GM12873 (cell line): ENCODE results near the gene VIPR2.

Experiments
- TF ChIP-seq, protein P1 (sequence below): IDR thresholded peaks from 2 replicates; pipeline ENCODE4 v1.5.1; 2012; ENCODE audit warnings: low read depth, mild to moderate bottlenecking, moderate library complexity, low read length, control low read depth; ENCODE audit not compliant: insufficient read depth; ENCODE audit errors: missing control alignments

VIPR2 gene

DNA sequence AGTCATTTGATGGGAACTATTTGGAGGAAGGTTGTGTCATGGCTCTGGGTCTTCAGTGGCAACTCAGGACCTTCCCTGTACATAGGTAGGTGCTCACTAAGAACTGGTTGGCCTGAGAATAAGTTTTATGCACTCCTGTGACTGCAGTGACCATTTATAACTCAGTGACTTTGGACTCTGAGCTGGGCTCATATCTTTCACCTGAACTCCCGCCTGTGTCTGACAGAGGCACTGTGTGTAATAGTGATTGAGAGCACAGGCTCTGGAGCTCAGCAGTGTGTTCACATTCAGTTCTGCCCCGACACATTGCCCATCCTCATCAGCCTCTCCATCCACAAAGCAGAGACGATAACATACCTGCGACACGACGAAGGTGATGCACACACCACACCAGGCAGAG, 34.6 kb upstream of the VIPR2 start:
- TF ChIP-seq, protein P1, sequence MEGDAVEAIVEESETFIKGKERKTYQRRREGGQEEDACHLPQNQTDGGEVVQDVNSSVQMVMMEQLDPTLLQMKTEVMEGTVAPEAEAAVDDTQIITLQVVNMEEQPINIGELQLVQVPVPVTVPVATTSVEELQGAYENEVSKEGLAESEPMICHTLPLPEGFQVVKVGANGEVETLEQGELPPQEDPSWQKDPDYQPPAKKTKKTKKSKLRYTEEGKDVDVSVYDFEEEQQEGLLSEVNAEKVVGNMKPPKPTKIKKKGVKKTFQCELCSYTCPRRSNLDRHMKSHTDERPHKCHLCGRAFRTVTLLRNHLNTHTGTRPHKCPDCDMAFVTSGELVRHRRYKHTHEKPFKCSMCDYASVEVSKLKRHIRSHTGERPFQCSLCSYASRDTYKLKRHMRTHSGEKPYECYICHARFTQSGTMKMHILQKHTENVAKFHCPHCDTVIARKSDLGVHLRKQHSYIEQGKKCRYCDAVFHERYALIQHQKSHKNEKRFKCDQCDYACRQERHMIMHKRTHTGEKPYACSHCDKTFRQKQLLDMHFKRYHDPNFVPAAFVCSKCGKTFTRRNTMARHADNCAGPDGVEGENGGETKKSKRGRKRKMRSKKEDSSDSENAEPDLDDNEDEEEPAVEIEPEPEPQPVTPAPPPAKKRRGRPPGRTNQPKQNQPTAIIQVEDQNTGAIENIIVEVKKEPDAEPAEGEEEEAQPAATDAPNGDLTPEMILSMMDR, result no peak

DNA sequence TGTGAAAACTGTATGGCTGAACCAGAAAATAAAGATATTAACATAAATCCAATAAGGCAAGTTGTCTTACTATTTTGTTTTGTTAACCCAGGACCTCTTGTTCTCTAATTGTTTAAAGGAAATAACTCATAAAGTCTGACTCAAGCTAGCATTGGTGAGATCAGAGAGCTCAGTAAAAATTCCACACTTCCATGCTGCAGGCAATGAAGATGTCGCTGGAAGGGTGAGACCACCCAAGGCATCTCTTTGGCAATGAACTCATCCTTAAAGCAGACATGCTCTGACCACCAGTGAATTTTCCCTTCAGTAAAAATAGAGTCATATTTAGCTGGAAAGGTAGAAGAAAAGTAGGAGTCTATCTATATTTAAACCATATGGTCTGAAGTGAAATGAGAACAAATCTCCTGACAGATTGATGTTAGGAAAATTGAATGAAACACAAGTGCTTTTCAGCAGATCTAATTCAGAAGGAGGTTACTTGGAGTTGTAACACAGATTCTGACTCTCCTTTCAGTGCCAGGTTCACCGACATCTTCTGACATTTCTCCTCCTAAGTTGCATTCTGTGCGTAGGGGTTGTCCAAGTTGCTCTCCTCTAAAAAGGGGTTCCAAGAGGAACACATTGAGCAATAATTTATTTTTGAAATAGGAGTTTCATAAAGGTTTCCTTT, 32.8 kb upstream of the VIPR2 start:
- TF ChIP-seq, protein P1, result no peak

GRCh38 chr7:159175792-159176191, 31.1 kb upstream of the VIPR2 start:
- TF ChIP-seq, protein P1, result no peak

DNA sequence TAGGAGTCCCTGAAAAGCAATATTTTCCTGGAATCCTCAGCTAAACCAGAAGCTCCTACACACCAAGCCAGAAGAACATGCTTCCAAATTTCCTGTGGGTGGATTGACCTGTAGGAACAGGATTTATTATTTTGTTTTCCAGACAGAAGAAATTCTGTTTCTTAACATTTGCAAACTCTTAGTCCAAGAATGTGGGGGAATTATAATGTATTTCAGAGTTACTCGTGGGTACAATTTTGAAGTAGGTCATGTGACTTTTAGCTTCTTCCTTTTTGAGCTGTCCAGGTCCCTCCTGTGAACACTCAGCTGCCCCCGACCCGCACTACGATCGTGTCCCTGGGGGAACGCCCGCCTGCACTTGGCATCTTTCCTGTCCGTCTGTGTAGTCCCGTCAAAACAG, 27.7 kb upstream of the VIPR2 start:
- TF ChIP-seq, protein P1, result no peak

GRCh38 chr7:159169391-159169790, 24.7 kb upstream of the VIPR2 start:
- TF ChIP-seq, protein P1, result no peak

GRCh38 chr7:159167139-159167538, 22.5 kb upstream of the VIPR2 start:
- TF ChIP-seq, protein P1, result no peak

DNA sequence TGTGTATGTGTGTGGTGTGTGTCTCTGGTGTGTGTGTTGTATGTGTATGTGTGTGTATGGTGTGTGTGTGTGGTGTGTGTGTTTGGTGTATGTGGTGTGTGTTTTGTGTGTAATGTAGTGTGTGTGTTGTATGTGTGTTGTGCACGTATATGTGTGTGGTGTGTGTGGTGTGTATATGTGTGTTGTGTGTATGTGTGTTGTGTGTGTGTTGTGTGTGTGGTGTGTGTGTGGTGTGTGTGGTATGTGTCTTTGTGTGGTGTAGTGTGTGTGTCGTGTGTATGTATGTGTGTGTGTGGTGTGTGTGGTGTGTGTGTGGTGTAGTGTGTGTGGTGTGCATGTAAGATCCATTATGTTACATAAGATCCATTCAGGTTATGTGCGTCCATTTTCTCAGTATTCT, 21.9 kb upstream of the VIPR2 start:
- TF ChIP-seq, protein P1, result no peak

- TF ChIP-seq, protein P1, result no peak
These were observed 20.7 kb upstream of the VIPR2 start for GRCh38 chr7:159165352-159165751.
